OCI-LY3 (cell line): ENCODE results near the gene GATA5.

Experiments
- H2AFZ ChIP-seq: fragments of 200-600, 300-600 bp; shearing (Covaris generic); 2 replicates; pipeline ENCODE4 v1.6.0; 2014; ENCODE audit warnings: antibody characterized with exemption, low read depth, low read length
- H3K27ac ChIP-seq: fragments of 200-600, 300-600 bp; sonication (generic); 2 replicates; pipeline ENCODE4 v1.5.1; 2014; ENCODE audit warnings: mild to moderate bottlenecking, low read length, moderate library complexity, mixed read lengths
- H3K27me3 ChIP-seq: fragments of 200-600, 300-600 bp; sonication (generic); 2 replicates; pipeline ENCODE4 v1.6.1; 2014; ENCODE audit warnings: low read depth, low read length, mixed read lengths
- H3K36me3 ChIP-seq: fragments of 200-600, 300-600 bp; sonication (generic); replicated peaks from 2 replicates; pipeline ENCODE3; 2014; ENCODE audit warnings: low read depth, low read length, mixed read lengths
- H3K4me1 ChIP-seq: fragments of 300-600, 200-600 bp; sonication (generic); 2 replicates; pipeline ENCODE4 v1.6.1; 2014; ENCODE audit warnings: low read length, mixed read lengths
- H3K4me2 ChIP-seq: fragments of 200-600, 300-600 bp; sonication (generic); 2 replicates; pipeline ENCODE4 v1.6.1; 2014; ENCODE audit warnings: low read length, mixed read lengths
- H3K4me3 ChIP-seq: fragments of 300-600, 200-600 bp; sonication (generic); 2 replicates; pipeline ENCODE4 v1.5.1; 2014; ENCODE audit warnings: antibody characterized with exemption, mild to moderate bottlenecking, low read length, moderate library complexity
- H3K79me2 ChIP-seq: fragments of 300-600, 200-600 bp; shearing (Covaris generic); 2 replicates; pipeline ENCODE4 v1.6.1; 2014; ENCODE audit warnings: mild to moderate bottlenecking, low read length, mixed read lengths
- H3K9ac ChIP-seq: fragments of 300-600, 200-600 bp; shearing (Covaris generic); 2 replicates; pipeline ENCODE4 v1.6.0; 2014; ENCODE audit warnings: mild to moderate bottlenecking, low read length, moderate library complexity
- H3K9me3 ChIP-seq: fragments of 200-600, 300-600 bp; shearing (Covaris generic); 2 replicates; pipeline ENCODE4 v1.6.1; 2014; ENCODE audit warnings: low read length, mixed read lengths; ENCODE audit not compliant: insufficient read depth
- H4K20me1 ChIP-seq: fragments of 200-600, 300-600 bp; sonication (generic); 2 replicates; pipeline ENCODE4 v1.6.1; 2016; ENCODE audit warnings: low read length, mixed read lengths; ENCODE audit not compliant: insufficient read depth
- EZH2phosphoT487 ChIP-seq: fragments of 200-600 bp; shearing (Covaris generic); IDR thresholded peaks from 2 replicates; pipeline ENCODE4 v1.6.1; 2018; ENCODE audit warnings: antibody characterized with exemption, mixed run types, low read depth
- TF ChIP-seq, protein P1 (sequence below): fragments of 200-600, 300-600 bp; sonication (generic); IDR thresholded peaks from 2 replicates; pipeline ENCODE4 v1.5.1; 2014; ENCODE audit warnings: antibody characterized with exemption, low read length, low read depth

GATA5 gene

DNA sequence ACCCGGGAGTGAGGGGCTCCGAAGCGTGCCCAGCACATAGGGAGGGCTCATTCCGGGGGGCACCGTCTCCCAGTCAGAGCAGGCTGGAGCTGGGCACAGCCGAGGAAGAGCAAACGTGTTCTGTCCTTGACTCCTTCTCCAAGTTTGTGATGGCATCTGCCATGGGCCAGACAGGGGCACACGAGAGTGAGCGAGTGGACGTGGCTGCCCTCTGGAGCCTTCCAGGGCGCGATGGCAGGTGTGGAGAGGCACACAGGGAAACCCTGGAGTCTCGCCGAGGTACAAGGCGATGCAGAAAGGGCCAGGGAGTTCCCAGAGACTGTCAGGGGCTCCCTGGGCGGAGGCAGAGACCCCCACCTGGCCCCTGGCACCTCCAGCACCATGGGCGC lies 9.9 kb upstream of the GATA5 start:
- Histone ChIP-seq H3K27me3 (peaks cover 60% of the 10 kb centered on the region), H3K4me2 (no peak overlapping the region), H3K4me1 (peaks cover 14% of the 10 kb centered on the region), H3K9ac (no peak overlapping the region), H2AFZ (no peak overlapping the region), H3K9me3 (no peaks in the 10 kb centered on the region), H4K20me1 (no peaks in the 10 kb centered on the region), H3K27ac (no peak overlapping the region), H3K79me2 (no peaks in the 10 kb centered on the region), H3K36me3 (no peaks in the 10 kb centered on the region), H3K4me3 (no peak overlapping the region)
- TF ChIP-seq EZH2phosphoT487: no peak
- TF ChIP-seq, protein P1, sequence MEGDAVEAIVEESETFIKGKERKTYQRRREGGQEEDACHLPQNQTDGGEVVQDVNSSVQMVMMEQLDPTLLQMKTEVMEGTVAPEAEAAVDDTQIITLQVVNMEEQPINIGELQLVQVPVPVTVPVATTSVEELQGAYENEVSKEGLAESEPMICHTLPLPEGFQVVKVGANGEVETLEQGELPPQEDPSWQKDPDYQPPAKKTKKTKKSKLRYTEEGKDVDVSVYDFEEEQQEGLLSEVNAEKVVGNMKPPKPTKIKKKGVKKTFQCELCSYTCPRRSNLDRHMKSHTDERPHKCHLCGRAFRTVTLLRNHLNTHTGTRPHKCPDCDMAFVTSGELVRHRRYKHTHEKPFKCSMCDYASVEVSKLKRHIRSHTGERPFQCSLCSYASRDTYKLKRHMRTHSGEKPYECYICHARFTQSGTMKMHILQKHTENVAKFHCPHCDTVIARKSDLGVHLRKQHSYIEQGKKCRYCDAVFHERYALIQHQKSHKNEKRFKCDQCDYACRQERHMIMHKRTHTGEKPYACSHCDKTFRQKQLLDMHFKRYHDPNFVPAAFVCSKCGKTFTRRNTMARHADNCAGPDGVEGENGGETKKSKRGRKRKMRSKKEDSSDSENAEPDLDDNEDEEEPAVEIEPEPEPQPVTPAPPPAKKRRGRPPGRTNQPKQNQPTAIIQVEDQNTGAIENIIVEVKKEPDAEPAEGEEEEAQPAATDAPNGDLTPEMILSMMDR: no peak

DNA sequence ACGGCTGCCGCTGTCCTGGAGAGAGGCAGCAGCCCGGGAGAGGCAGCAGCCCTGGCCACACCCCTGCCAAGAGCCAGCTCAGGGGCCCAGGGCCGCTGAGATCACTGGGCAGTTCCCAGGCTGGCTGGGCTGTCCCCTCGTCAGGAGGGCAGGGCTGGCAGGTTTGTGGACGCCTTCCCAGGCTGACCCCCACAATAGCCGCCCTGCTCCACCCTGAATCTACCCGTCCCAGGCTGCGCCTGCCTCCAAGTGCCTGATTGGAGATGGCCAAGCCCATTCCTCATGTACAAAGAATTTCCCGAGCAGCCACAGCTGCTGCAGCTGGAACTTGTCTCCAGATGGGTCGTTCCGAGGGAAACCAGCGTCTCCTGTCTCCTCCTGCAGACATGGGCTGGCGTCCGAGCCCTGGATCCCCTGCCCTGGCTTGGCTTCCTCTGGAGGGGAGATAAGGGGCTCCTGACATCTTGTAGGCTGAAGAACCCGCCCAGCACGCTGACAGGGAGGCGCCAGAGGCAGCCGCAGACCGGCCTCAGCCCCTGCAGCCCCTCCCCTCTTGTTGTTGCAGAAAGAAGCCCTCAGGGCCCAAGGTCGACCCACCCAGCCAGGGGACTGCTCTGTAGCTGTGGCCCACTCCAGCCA lies 9.4 kb upstream of the GATA5 start:
- Histone ChIP-seq H3K27ac (no peak overlapping the region), H3K9ac (no peak overlapping the region), H4K20me1 (no peaks in the 10 kb centered on the region), H3K9me3 (no peaks in the 10 kb centered on the region), H3K36me3 (no peaks in the 10 kb centered on the region), H3K4me3 (no peak overlapping the region), H3K4me2 (no peak overlapping the region), H3K4me1 (peaks cover 19% of the 10 kb centered on the region), H2AFZ (no peak overlapping the region), H3K79me2 (no peaks in the 10 kb centered on the region), H3K27me3 (peaks cover 60% of the 10 kb centered on the region)
- TF ChIP-seq EZH2phosphoT487: no peak
- TF ChIP-seq, protein P1: no peak

DNA sequence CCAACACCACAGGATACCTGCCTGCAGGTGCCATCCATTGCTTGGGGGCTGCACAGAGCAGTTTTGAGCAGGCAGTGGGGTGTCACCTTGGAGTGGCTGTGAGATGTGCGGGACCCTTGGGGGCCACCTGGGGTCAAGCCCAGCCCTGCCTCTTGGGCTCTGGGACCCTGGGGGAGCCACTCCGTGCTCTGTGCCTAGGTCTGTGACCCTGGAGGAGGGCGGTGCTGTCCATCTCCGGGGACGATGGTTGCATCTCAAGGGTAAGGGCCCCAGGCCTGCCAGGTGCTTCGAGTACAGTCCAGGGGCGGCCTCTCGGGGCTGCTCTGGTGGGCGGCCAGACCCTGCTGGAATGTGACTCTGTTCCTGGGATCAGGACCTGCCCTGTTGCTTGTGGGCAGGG lies 8.7 kb upstream of the GATA5 start:
- TF ChIP-seq EZH2phosphoT487: no peak
- TF ChIP-seq, protein P1: no peak
- Histone ChIP-seq H3K4me3 (no peak overlapping the region), H3K79me2 (no peaks in the 10 kb centered on the region), H3K9me3 (no peaks in the 10 kb centered on the region), H3K27ac (no peak overlapping the region), H3K4me1 (peaks cover 20% of the 10 kb centered on the region), H3K9ac (no peak overlapping the region), H4K20me1 (no peaks in the 10 kb centered on the region), H2AFZ (no peak overlapping the region), H3K27me3 (peaks cover 64% of the 10 kb centered on the region), H3K36me3 (no peaks in the 10 kb centered on the region), H3K4me2 (no peak overlapping the region)

DNA sequence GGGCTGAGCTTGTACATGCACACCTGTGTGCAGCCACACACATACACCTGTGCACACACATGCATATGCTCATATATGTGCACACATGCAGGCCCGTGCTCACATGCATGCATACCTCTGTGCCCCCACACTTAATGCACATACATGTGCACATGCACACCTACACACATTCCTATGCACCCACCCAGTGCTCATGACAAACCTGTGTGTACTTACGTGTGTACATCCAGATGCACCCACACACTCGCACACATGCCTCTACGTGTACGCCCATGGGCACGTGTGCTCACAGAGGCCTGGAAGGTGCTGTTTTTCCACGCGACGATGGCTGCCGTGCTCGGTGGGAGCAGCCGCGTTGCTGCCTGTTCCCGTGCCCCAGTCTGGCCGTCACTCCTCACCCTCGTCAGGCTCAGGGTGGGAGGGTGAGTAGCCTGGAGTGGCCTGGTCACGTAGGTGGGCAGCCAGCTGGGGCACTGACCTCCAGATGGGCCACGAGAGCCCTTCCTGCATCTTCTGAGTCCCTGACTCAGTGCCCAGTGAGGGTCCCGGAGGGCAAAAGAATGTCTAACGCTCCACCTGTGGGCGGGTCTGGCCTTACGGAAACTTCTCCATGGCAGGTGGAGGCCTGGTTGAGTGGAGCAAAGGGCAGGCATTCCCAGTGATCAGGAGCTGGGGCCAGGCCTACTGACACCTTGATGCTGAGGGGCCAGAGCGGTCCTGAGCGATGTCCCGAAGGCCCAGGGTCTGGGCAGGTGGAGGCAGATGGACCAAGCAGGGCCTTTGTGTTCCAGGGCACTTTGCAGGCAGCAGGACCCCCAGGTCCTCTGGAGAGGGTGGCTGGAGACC lies 8.0 kb upstream of the GATA5 start:
- peaks cover 20% of the 10 kb centered on the region for H3K4me1 ChIP-seq
- no peaks in the 10 kb centered on the region for H3K79me2 ChIP-seq
- peaks cover 64% of the 10 kb centered on the region for H3K27me3 ChIP-seq
- no peaks in the 10 kb centered on the region for H3K36me3 ChIP-seq
- TF ChIP-seq EZH2phosphoT487: no peak
- TF ChIP-seq, protein P1: no peak
- H3K4me2 ChIP-seq: peak overlapping the region; percentile 31
- H3K9ac ChIP-seq: no peak overlapping the region
- no peaks in the 10 kb centered on the region for H3K9me3 ChIP-seq
- no peaks in the 10 kb centered on the region for H4K20me1 ChIP-seq
- no peak overlapping the region for H3K4me3 ChIP-seq
- no peak overlapping the region for H3K27ac ChIP-seq
- no peak overlapping the region for H2AFZ ChIP-seq
